Fibroblast of upper back skin (primary cell): Measurements from ENCODE around the gene UBXN10.
A peak's percentile ranks its signal among the peaks of the same experiment; 100 is the strongest.

ENCODE experiments used
- DNase-seq: peaks from one replicate; pipeline ENCODE4 v3.0.0-alpha.2; 2013

Gene UBXN10

GRCh38 chr1:20185834-20186782 lies at the start of gene UBXN10, which contains the start of gene PLA2G2C:
TSS of gene UBXN10 (plus strand) at chr1:20186096. CDS start at chr1:20190562, 4,466 bp downstream.
TSS of gene PLA2G2C (minus strand) at chr1:20186518. CDS start at chr1:20177363, 9,155 bp downstream.
- DNase-seq, result no peak

GRCh38 chr1:20136249-20136648 lies 49.6 kb upstream of the UBXN10 start:
- no peak for DNase-seq

GRCh38 chr1:20137055-20137454 lies 48.8 kb upstream of the UBXN10 start:
- DNase-seq, result no peak

GRCh38 chr1:20137604-20138003 lies 48.3 kb upstream of the UBXN10 start:
- no peak for DNase-seq

- DNase-seq, result no peak
Measured at GRCh38 chr1:20138346-20138745, 47.5 kb upstream of the UBXN10 start.

GRCh38 chr1:20138961-20139550 lies 46.8 kb upstream of the UBXN10 start, which contains the start of gene PLA2G2F:
TSS of gene PLA2G2F (plus strand) at chr1:20139323. CDS start at chr1:20139428, 105 bp downstream.
- no peak for DNase-seq

- no peak for DNase-seq
Measured at GRCh38 chr1:20139776-20140612, 45.9 kb upstream of the UBXN10 start.

GRCh38 chr1:20141001-20141400 lies 44.9 kb upstream of the UBXN10 start:
- no peak for DNase-seq

GRCh38 chr1:20141466-20141865 lies 44.4 kb upstream of the UBXN10 start:
- DNase-seq, result no peak

- DNase-seq, result no peak
Measured at GRCh38 chr1:20142001-20142710, 43.7 kb upstream of the UBXN10 start.

- no peak for DNase-seq
Measured at GRCh38 chr1:20143318-20143717, 42.6 kb upstream of the UBXN10 start.

GRCh38 chr1:20143734-20144565 lies 41.9 kb upstream of the UBXN10 start:
- no peak for DNase-seq

- DNase-seq, result no peak
Measured at GRCh38 chr1:20147846-20148570, 37.9 kb upstream of the UBXN10 start.

GRCh38 chr1:20148571-20149500 lies 37.1 kb upstream of the UBXN10 start:
- DNase-seq, result no peak

GRCh38 chr1:20149601-20150325 lies 36.1 kb upstream of the UBXN10 start:
- DNase-seq, result no peak

- no peak for DNase-seq
Measured at GRCh38 chr1:20150326-20150705, 35.6 kb upstream of the UBXN10 start.

- DNase-seq, result no peak
Measured at GRCh38 chr1:20150969-20151368, 34.9 kb upstream of the UBXN10 start.

- DNase-seq, result peak; percentile 72
Measured at GRCh38 chr1:20151906-20152598, 33.8 kb upstream of the UBXN10 start.
